ENCODE results near the gene MAP3K4.
"Not testable (repeated sequence)": the region's sequence is repeated elsewhere in the genome, so short reads cannot be mapped to it uniquely, and the experiment has no call there.

The MAP3K4 gene

DNA sequence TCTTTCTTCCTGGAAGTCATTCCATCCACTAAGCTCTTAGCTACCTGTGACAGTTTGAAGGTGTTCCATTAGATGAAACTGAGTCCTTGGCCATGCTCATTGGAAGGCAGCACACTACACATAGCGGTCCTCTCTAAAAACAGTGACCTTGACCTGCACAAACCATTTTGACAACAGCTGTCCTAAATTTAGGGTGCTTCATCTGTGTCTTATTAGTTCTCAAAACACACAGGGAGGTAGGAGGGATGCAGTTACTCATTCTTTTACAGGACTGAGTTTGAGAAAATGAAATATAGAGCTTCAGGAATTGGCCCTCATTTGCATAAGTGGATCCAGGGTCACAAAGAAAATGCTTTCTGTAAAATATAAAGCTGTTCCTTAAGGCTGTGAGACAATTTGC is 20.4 kb upstream of the MAP3K4 start:
- no peak for DNase-seq

- DNase-seq, result no peak
Measured at GRCh38 chr6:160972111-160972510, 19.5 kb upstream of the MAP3K4 start.

GRCh38 chr6:160972594-160972993 is 19.0 kb upstream of the MAP3K4 start:
- not testable (repeated sequence) for DNase-seq

DNA sequence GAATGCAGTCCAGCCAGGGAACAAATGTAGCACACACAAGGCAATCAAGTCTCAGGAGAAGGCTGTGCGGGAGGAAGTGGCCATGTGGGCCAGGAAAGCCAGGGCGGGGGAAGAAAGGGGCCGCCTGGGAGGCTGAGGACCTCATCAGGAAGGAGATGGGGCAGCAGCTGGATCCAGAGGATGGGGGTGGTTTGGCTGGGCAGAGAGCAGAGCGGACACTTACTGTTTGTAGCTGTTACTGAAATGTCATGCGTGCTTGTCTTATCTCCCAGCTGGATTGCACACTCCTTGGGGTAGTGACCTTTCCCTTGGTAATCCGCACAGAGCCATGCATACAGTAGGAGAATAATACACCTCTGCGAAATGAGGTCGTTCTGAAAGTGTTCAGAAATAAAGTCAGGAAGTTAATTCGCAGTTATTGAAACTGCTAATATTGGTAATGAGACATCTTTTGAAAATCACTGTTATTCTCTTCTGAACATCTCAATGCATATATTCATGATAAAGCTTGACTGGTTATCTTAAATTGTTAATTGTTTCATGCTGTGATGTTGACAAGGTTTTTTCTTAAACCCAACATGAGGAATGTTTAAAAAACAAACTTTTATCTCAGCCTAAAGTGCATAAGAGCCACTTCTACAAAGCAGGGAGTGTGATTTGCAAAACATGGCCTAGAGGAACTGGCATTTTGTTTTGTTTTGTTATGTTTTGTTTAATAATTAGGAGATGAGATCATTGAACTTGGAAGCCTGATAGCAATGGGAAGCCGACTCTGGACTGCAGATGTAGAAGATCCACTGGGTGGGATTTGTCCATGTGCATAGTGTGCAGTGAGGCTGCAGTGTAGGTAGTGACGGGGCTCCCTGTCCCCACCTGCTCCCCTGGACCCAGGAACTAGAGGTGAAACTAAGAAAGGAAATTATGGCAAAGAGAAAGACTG is 18.0 kb upstream of the MAP3K4 start:
- no peak for DNase-seq

- no peak for DNase-seq
Measured at GRCh38 chr6:160974304-160974771, 17.2 kb upstream of the MAP3K4 start.

- no peak for DNase-seq
Measured at GRCh38 chr6:160975162-160975561, 16.4 kb upstream of the MAP3K4 start.

GRCh38 chr6:160975961-160976360 is 15.6 kb upstream of the MAP3K4 start:
- not testable (repeated sequence) for DNase-seq

DNA sequence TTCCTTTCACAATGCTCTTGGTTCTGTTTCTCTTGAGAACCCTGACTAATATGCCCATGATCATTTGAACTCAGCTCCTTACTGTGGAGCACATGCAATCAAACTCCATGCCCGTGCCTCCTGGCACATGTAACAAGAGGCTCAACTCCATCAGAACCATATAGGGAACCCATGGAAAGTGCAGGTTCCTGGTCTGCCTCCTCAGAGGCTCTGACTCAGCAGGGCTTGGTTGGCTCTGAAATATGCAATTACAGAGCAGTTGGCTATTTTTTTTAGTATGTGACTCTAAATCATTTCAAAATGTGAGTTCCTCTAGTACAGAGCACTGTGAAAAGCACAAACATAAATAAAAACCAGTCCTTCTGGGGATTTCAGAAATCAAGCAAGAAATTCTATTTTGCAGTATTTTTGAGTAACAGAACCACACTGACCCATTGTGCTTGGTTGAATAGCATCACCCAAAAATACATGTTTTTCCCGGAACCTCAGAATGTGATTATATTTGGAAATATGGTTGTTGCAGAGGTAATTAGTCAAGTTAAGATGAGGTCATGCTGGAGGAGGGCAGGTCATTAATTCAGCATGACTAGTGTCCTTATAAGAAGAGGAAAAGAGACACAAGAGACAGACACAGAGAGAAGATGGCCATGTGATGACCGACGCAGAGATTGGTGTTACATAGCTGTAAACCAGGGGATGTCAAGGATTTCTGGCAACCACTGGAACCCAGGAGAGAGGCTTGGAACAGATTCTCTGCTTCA is 13.2 kb upstream of the MAP3K4 start:
- DNase-seq, result no peak

DNA sequence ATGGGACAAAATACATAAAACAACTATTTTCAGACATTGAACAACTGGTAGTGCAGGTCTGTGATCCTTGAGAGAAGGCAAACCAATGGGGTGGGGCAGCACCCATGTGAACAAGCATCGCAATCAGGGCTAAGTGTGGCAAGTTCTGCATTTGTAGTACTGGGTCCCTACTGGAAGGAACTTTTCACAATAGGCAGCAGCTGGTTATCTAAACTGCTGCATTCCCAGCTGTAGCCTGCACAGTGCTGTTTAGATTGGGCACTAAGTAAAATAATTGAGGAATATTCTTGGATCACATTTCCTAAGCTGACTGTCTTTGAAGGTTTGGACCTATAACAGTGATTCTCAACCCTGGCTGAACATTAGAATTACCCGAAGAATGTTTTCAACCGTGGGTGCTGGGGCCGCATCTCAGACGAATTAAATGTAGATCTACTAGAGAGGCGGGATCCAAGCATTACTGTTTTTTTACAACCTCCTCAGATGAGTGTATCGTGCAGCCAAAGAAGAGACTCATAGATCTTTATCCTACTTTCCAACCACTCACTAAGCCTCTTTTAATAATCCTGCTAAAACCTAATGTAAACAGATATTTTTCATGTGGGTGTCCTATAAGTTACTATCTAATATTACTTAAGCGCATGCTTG is 12.4 kb upstream of the MAP3K4 start:
- DNase-seq, result no peak

- not testable (repeated sequence) for DNase-seq
Measured at GRCh38 chr6:160983377-160983948, 8.1 kb upstream of the MAP3K4 start.

DNA sequence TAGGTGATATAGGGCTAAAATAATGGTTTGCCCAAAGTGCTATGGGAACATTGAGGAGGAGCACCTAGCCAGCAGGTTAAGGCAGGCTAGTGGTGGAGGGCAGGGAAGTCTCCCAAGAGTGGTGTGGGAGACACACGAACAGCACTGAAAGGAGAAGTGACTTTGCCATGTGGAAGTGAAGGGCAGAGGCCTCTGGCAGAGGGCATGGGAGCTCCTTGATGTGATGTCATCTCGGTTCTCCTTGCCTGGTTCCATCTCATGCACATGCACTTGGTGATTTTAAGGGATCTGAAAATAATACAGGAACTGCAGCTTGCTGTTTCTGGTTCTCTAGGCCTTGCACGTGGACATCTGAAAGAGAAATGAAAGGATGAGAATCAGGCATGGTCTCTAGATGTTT is 4.7 kb upstream of the MAP3K4 start:
- DNase-seq, result no peak

GRCh38 chr6:160987265-160987664 is 4.3 kb upstream of the MAP3K4 start:
- DNase-seq, result no peak

- no peak for DNase-seq
Measured at GRCh38 chr6:160990847-160991405, 643 bp upstream of the MAP3K4 start.

- DNase-seq, result no peak
Measured at GRCh38 chr6:160992061-160992979, 751 bp downstream of the MAP3K4 start.

- DNase-seq, result no peak
Measured at GRCh38 chr6:160992980-160993314, 1.4 kb downstream of the MAP3K4 start.

DNA sequence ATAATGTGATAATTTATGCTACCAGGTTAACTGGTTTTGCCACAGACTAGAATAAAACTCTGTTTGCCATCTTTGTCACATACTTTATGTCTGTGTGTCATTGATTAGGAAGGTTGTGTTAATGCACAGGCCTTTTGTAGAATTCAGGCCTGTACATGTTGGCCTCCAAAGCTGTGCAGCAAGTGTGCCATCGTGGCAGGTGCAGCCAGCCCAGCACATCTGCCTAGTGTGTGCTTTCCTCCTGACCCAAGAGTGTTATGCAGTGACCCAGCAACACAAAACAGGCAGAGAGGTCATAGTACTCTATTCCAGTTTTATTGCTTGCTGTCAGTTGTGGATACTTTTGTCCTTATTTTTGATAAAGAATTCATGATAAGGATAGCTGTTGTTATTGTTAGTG is 3.7 kb downstream of the MAP3K4 start:
- DNase-seq, result no peak

DNA sequence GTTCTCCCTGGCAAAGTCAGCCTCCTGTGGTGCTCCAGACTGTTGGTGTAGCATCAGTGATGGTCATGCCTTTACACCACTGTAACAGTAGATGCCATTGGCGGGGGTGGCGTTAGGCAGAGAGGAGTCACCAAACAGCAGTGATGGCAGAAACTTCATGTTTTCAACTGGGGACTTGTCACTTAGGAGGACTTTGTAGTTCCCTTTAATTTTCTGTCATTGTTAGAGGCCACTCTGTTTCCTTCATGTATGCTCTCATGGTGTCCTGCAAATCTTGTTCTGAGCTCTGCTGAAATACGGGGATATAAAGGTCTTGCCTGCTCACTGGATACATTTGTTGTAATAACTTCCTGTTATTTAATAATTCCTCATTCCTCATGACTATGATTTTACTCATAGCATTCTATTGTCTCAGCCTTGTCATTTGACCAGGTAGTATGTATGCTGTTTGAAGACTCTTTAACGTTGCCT is 4.6 kb downstream of the MAP3K4 start:
- no peak for DNase-seq

DNA sequence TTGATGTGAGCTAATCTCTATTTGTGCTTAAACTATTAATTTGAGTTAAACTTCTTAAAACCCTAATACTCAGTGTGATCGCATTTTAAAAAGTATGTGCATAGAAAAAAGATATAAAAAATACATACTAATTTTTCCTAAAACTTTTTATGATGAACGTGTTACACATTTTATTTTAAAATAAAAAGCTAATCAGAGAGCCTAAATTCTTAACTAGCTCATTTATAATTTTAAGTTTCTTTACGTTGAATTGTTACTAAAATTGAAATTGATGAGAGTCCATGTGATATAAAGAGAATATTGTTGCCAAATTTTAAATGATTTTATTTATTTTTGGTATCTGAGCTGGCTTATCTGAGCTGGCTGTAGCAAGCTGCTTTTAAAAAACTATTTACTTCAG is 6.6 kb downstream of the MAP3K4 start:
- DNase-seq, result no peak

DNA sequence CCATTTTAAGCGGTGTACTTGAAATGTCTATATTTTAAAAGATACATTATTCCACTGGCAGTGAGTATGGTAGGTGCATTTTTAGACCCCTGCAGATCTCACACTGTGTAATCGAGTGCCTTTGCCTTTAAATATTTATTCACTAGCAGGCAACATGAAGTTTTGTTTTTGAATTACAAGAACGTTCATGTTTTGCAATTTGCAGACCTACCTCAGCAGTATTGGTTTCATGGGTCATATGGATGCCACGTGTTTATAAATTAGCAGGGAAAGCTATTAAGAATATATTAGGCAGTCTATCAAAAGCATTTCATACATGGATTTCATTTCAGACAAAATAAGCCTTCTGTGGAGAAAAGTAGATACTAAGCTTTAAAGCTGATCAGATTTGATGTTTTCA is 7.2 kb downstream of the MAP3K4 start:
- no peak for DNase-seq

DNA sequence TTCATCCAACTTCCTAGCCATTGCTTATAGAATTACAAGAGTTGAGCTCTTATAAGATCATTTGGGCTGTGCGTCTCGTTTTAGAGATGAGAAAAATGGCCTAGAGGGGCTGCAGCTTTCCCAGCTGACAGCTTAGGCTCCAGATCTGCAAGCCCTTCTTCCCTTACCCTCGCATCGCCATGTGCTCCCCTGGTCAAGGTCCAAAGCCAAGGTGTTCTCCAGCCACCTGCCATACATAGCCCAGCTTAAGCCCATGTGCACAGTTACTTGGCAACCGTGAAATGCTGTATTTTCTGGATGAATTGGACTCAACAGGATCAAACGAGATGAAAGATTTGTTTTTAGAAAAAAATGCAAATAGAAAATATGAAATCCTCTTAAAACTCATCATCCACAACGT is 7.9 kb downstream of the MAP3K4 start:
- no peak for DNase-seq

- DNase-seq, result no peak
Measured at GRCh38 chr6:161000632-161001031, 9.1 kb downstream of the MAP3K4 start.

DNA sequence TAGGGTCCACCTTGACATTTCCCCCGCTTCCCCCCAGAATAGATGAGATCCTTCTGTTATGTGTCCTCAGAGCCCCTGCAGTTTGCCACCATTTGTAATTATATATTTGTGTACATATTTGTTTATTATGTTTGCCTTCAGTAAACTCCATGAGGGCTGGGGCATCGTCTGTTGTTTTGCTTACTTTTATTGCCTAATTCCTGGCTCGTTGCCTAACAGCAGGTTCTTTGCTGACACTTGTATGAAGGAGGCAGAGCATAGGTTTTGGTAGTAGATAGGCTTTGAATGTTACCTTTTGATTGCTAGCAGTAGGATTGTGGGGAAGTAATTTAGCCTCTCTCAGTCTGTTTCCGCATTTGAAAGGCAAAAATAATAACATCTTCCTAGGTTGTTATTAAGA is 9.9 kb downstream of the MAP3K4 start:
- no peak for DNase-seq

All from stimulated activated CD4-positive, alpha-beta T cell treated with anti-CD3 and anti-CD28 coated beads, Interleukin-12 subunit alpha, Interleukin-12 subunit beta, amount 100 ng/mL, for 4 hours (primary cell).